Astrocyte of the spinal cord (primary cell): Measurements from ENCODE around the gene SMPDL3B.

Experiments used
- DNase-seq: peaks from one replicate; pipeline ENCODE4 v3.0.0; 2011; ENCODE audit warnings: low read depth, low spot score
- H3K4me3 ChIP-seq: 2 replicates; pipeline ENCODE4 v1.5.1; 2011; ENCODE audit warnings: low read depth, mild to moderate bottlenecking, low read length, moderate library complexity
- CTCF ChIP-seq: IDR thresholded peaks from 2 replicates; pipeline ENCODE4 v1.5.1; 2012; ENCODE audit warnings: low read depth, mild to moderate bottlenecking, low read length, inconsistent platforms
- in situ Hi-C: cut with HindIII; loops from 2 replicates; pipeline ENCODE4 v1.10.0; 2017; ENCODE audit warnings: low sequenced_read_pairs

SMPDL3B gene

GRCh38 chr1:27949027-27949426, 14.2 kb downstream of the SMPDL3B start:
- DNase-seq: no peak
- H3K4me3 ChIP-seq: no peak overlapping the region
- TF ChIP-seq CTCF: no peak
- in situ Hi-C loops: no loop called here

- no peak for DNase-seq
- in situ Hi-C loops: no loop called here
- TF ChIP-seq CTCF: no peak
- H3K4me3 ChIP-seq: no peak overlapping the region
Observed at GRCh38 chr1:27951396-27951795, 16.6 kb downstream of the SMPDL3B start.

GRCh38 chr1:27952147-27952546, 17.3 kb downstream of the SMPDL3B start:
- TF ChIP-seq CTCF: no peak
- no peak for DNase-seq
- in situ Hi-C loops: no loop called here
- H3K4me3 ChIP-seq: no peak overlapping the region

- no peak for DNase-seq
- H3K4me3 ChIP-seq: no peak overlapping the region
- in situ Hi-C loops: no loop called here
- TF ChIP-seq CTCF: no peak
Observed at GRCh38 chr1:27954186-27954585, 19.4 kb downstream of the SMPDL3B start.

- no peak overlapping the region for H3K4me3 ChIP-seq
- DNase-seq: no peak
- no peak for TF ChIP-seq CTCF
- in situ Hi-C loops: no loop called here
Observed at GRCh38 chr1:27955076-27955475, 20.3 kb downstream of the SMPDL3B start.

- in situ Hi-C loops: no loop called here
- no peak for TF ChIP-seq CTCF
- no peak overlapping the region for H3K4me3 ChIP-seq
- no peak for DNase-seq
Observed at GRCh38 chr1:27956761-27957160, 22.0 kb downstream of the SMPDL3B start.

- no peak overlapping the region for H3K4me3 ChIP-seq
- no peak for TF ChIP-seq CTCF
- in situ Hi-C loops: no loop called here
- no peak for DNase-seq
Observed at GRCh38 chr1:27957655-27958054, 22.9 kb downstream of the SMPDL3B start.
